Spleen (tissue), 11 donors: ENCODE measurements around the gene DNAJC8. TPM values are rescaled to one million over a fixed set of nuclear protein-coding genes. Genes with fewer than 3 reads are reported as not detected.

ENCODE experiments used
- DNase-seq: peaks from one replicate; pipeline ENCODE4 v3.0.0-alpha.2; 2020
- H3K27ac ChIP-seq, 8 donors: fragments of 200-600 bp; sonication (generic) in 7 of 8; 1 replicate in 4 of 8; 2 replicates in 4 of 8; pipeline versions ENCODE4 v1.5.0 to v1.8.0; 2016 to 2021; ENCODE audit warnings: inconsistent platforms in 4 of 8, mild to moderate bottlenecking in 4 of 8, moderate library complexity in 1 of 8
- H3K27me3 ChIP-seq, 7 donors: fragments of 200-600 bp; sonication (generic) in 6 of 7; replicated peaks in 1 of 7; 1 replicate in 4 of 7; 2 replicates in 3 of 7; pipeline versions ENCODE4 v1.5.0 to v1.8.0; 2016 to 2021; ENCODE audit warnings: inconsistent platforms in 3 of 7, mild to moderate bottlenecking in 1 of 7
- H3K36me3 ChIP-seq, 6 donors: fragments of 200-600 bp; sonication (generic) in 5 of 6; 1 replicate in 4 of 6; 2 replicates in 2 of 6; pipeline versions ENCODE4 v1.5.0 to v1.8.0; 2016 to 2021; ENCODE audit warnings: inconsistent platforms in 2 of 6
- H3K4me1 ChIP-seq, 6 donors: fragments of 200-600 bp; sonication (generic) in 5 of 6; 1 replicate in 3 of 6; 2 replicates in 3 of 6; pipeline versions ENCODE4 v1.5.0 to v1.8.0; 2016 to 2021; ENCODE audit warnings: inconsistent platforms in 3 of 6
- H3K4me3 ChIP-seq, 8 donors: fragments of 200-600 bp; sonication (generic) in 7 of 8; 1 replicate in 4 of 8; 2 replicates in 4 of 8; pipeline versions ENCODE4 v1.5.0 to v1.8.0; 2016 to 2021; ENCODE audit warnings: inconsistent platforms in 4 of 8, mild to moderate bottlenecking in 4 of 8, moderate library complexity in 2 of 8
- H3K9me3 ChIP-seq, 8 donors: fragments of 200-600 bp; sonication (generic) in 7 of 8; 1 replicate in 4 of 8; 2 replicates in 4 of 8; pipeline versions ENCODE4 v1.5.0 to v1.8.0; 2016 to 2021; ENCODE audit warnings: inconsistent platforms in 4 of 8
- CTCF ChIP-seq, 11 experiments: fragments of 200-600 bp in 7 of 11; fragments of 450-650 bp in 4 of 11; sonication (generic) in 4 of 11; IDR thresholded peaks in 8 of 11; conservative IDR thresholded peaks in 3 of 11; 1 replicate in 7 of 11; 2 replicates in 4 of 11; pipeline versions ENCODE4 v1.4.0 to v1.8.0; 2016 to 2021; ENCODE audit warnings: antibody characterized with exemption in 11 of 11, inconsistent platforms in 4 of 11, mild to moderate bottlenecking in 1 of 11
- POLR2A ChIP-seq, 3 donors: fragments of 450-650 bp; IDR thresholded peaks; one replicate each; pipeline ENCODE4 v1.5.1; 2017; ENCODE audit warnings: antibody characterized with exemption in 3 of 3, mild to moderate bottlenecking in 1 of 3
- POLR2AphosphoS5 ChIP-seq, 3 donors: sonication (generic); formaldehyde crosslinking; IDR thresholded peaks; one replicate each; pipeline ENCODE4 v1.5.1; 2017; ENCODE audit warnings: antibody characterized with exemption in 3 of 3
- WGBS, 5 donors: extraction: QIAGEN DNeasy Blood & Tissue Kit in 3 of 5; methylation state at CpG; one replicate each; pipeline versions ENCODE4 v1.1.5 to v1.1.7; 2013 to 2018; 5-methylcytosine and 5-hydroxymethylcytosine counted together
- intact Hi-C: fragments of 100-400 bp; cut with DNase I; formaldehyde crosslinking; loops from one replicate; pipeline ENCODE4 v1.15.0; 2023; ENCODE audit warnings: low total_unique reads
- polyA plus RNA-seq, 3 donors: library from polyadenylated mRNA; stranded (reverse); fragments of 200-250 nt; gene quantifications; one replicate each; pipeline ENCODE4 v1.2.1, GENCODE V29; 2013
- total RNA-seq, 7 donors: library from RNA; depleted of rRNA in 3 of 7; stranded (reverse); fragments of >200 nt in 3 of 7; fragmentation: NEBNext Ultra II Directional in 4 of 7; extraction: Animal tissue kit (Norgen Biotek cat#: 25700) in 4 of 7; gene quantifications; one replicate each; pipeline versions ENCODE4 v1.1.0 to v1.2.1, GENCODE V29; 2016 to 2021
- donor health status: healthy with polysubstance abuse.
- donor health status: DM: no; HTN: no; CAD: no; lungs with moderate emphysema.
- donor health status: DM: no; HTN: no; CAD: no.
- donor health status: Bipolar disorder and iron deficiency.
- donor health status: healthy.
- donor health status: DM: no; HTN: no; CAD: no.
- donor health status: DM: yes; HTN: yes; CAD: no.

Gene DNAJC8
- total and polyA plus RNA-seq, 10 donors, result 52.0 to 95.9 (median 62.3) TPM

GRCh38 chr1:28159680-28160079 lies 73.1 kb downstream of the DNAJC8 start:
- WGBS, 5 donors, result 67 to 88% (median 84%) methylated on average over 7 of the region's 7 CpGs
- TF ChIP-seq POLR2AphosphoS5 (IDR thresholded peaks at IDR 0.05), result no peak
- no peak for TF ChIP-seq CTCF (IDR thresholded peaks at IDR 0.05 in 8 of 11, conservative IDR thresholded peaks at IDR 0.05 in 3 of 11)
- no peak for TF ChIP-seq POLR2A (IDR thresholded peaks at IDR 0.05)
- no peak for DNase-seq
- Histone ChIP-seq H3K4me3 (no peak overlapping the region), H3K27me3 (no peaks in the 10 kb centered on the region), H3K9me3 (no peaks in the 10 kb centered on the region), H3K27ac (peak overlapping the region in 5 of 8 donors; percentile 31 to 73 (median 55)), H3K4me1 (peaks cover 0 to 91% (median 32%) of the 10 kb centered on the region in 6 donors), H3K36me3 (peaks cover 0 to 5% (median 0%) of the 10 kb centered on the region in 6 donors)
- intact Hi-C loops, result no loop called here

- Histone ChIP-seq H3K27ac (peak overlapping the region in 4 of 8 donors; percentile 31 to 73 (median 60)), H3K4me3 (no peak overlapping the region), H3K27me3 (no peaks in the 10 kb centered on the region), H3K36me3 (peaks cover 0 to 5% (median 0%) of the 10 kb centered on the region in 6 donors), H3K4me1 (peaks cover 0 to 91% (median 35%) of the 10 kb centered on the region in 6 donors), H3K9me3 (no peaks in the 10 kb centered on the region)
- TF ChIP-seq CTCF (IDR thresholded peaks at IDR 0.05 in 8 of 11, conservative IDR thresholded peaks at IDR 0.05 in 3 of 11) (no peak), POLR2A (IDR thresholded peaks at IDR 0.05) (no peak), POLR2AphosphoS5 (IDR thresholded peaks at IDR 0.05) (no peak)
- intact Hi-C loops, result no loop called here
- 85 to 96% (median 95%) methylated on average over 4 of the region's 4 CpGs for WGBS, 5 donors
- DNase-seq, result peak; percentile 3
These were observed 73.6 kb downstream of the DNAJC8 start for GRCh38 chr1:28159243-28159642.

- no peaks in the 10 kb centered on the region for H3K27me3 ChIP-seq
- peak overlapping the region in 3 of 8 donors; percentile 3 to 73 (median 61) for H3K27ac ChIP-seq
- 94 to 95% (median 94%) methylated on average over 8 of the region's 8 CpGs for WGBS, 5 donors
- H3K4me3 ChIP-seq, result no peak overlapping the region
- intact Hi-C loops, result no loop called here
- H3K36me3 ChIP-seq, result peaks cover 0 to 5% (median 0%) of the 10 kb centered on the region in 6 donors
- TF ChIP-seq POLR2AphosphoS5 (IDR thresholded peaks at IDR 0.05) (no peak), CTCF (IDR thresholded peaks at IDR 0.05 in 8 of 11, conservative IDR thresholded peaks at IDR 0.05 in 3 of 11) (no peak), POLR2A (IDR thresholded peaks at IDR 0.05) (no peak)
- peaks cover 2 to 94% (median 35%) of the 10 kb centered on the region in 6 donors for H3K4me1 ChIP-seq
- no peak for DNase-seq
- no peaks in the 10 kb centered on the region for H3K9me3 ChIP-seq
These were observed 74.9 kb downstream of the DNAJC8 start for GRCh38 chr1:28157894-28158293.

- H3K27me3 ChIP-seq, result no peaks in the 10 kb centered on the region
- no peaks in the 10 kb centered on the region for H3K9me3 ChIP-seq
- DNase-seq, result peak; percentile 82
- H3K4me3 ChIP-seq, result no peak overlapping the region
- peak overlapping the region in 5 of 8 donors; percentile 26 to 73 (median 58) for H3K27ac ChIP-seq
- peaks cover 0 to 5% (median 0%) of the 10 kb centered on the region in 6 donors for H3K36me3 ChIP-seq
- intact Hi-C loops, result no loop called here
- TF ChIP-seq CTCF (IDR thresholded peaks at IDR 0.05 in 8 of 11, conservative IDR thresholded peaks at IDR 0.05 in 3 of 11) (no peak), POLR2AphosphoS5 (IDR thresholded peaks at IDR 0.05) (peak in 2 of 3 donors; percentile 21 to 47)
- WGBS, 5 donors, result 56 to 88% (median 77%) methylated on average over 4 of the region's 4 CpGs
- peaks cover 2 to 92% (median 34%) of the 10 kb centered on the region in 6 donors for H3K4me1 ChIP-seq
These were observed 76.0 kb downstream of the DNAJC8 start for GRCh38 chr1:28156821-28157220.
